ENCODE measurements around the gene ITGB1.
A peak's percentile ranks its signal among the peaks of the same experiment; 100 is the strongest.
"Not testable (repeated sequence)": the region's sequence is repeated elsewhere in the genome, so short reads cannot be mapped to it uniquely, and the experiment has no call there.

ITGB1 gene

GRCh38 chr10:32958085-32959005 is at the start of gene ITGB1:
Gene ITGB1, minus strand, starts transcription at chr10:32958230. Its CDS starts 22,672 bp downstream, at chr10:32935558.
- DNase-seq (ENCODE audit: low spot score), result peak; percentile 87

- no peak for DNase-seq (ENCODE audit: low spot score)
These were observed 48.4 kb upstream of the ITGB1 start for GRCh38 chr10:33006342-33006887.

- DNase-seq (ENCODE audit: low spot score), result peak; percentile 96
These were observed 47.6 kb upstream of the ITGB1 start for GRCh38 chr10:33005322-33006301.

GRCh38 chr10:33001908-33002492 is 44.0 kb upstream of the ITGB1 start:
- DNase-seq (ENCODE audit: low spot score), result no peak

- DNase-seq (ENCODE audit: low spot score), result not testable (repeated sequence)
These were observed 40.1 kb upstream of the ITGB1 start for GRCh38 chr10:32998060-32998581.

GRCh38 chr10:32995751-32996150 is 37.7 kb upstream of the ITGB1 start:
- DNase-seq (ENCODE audit: low spot score), result no peak

GRCh38 chr10:32995066-32995622 is 37.1 kb upstream of the ITGB1 start:
- no peak for DNase-seq (ENCODE audit: low spot score)

GRCh38 chr10:32994632-32995031 is 36.6 kb upstream of the ITGB1 start:
- DNase-seq (ENCODE audit: low spot score), result not testable (repeated sequence)

- not testable (repeated sequence) for DNase-seq (ENCODE audit: low spot score)
These were observed 34.3 kb upstream of the ITGB1 start for GRCh38 chr10:32992310-32992709.

- no peak for DNase-seq (ENCODE audit: low spot score)
These were observed 32.8 kb upstream of the ITGB1 start for GRCh38 chr10:32990811-32991210.

GRCh38 chr10:32988604-32989003 is 30.6 kb upstream of the ITGB1 start:
- no peak for DNase-seq (ENCODE audit: low spot score)

GRCh38 chr10:32987172-32987571 is 29.1 kb upstream of the ITGB1 start:
- DNase-seq (ENCODE audit: low spot score), result no peak

GRCh38 chr10:32985775-32986350 is 27.8 kb upstream of the ITGB1 start:
- DNase-seq (ENCODE audit: low spot score), result peak; percentile 88

- DNase-seq (ENCODE audit: low spot score), result no peak
These were observed 27.3 kb upstream of the ITGB1 start for GRCh38 chr10:32985341-32985764.

- DNase-seq (ENCODE audit: low spot score), result no peak
These were observed 26.1 kb upstream of the ITGB1 start for GRCh38 chr10:32984003-32984600.

GRCh38 chr10:32982911-32983909 is 25.2 kb upstream of the ITGB1 start:
- peak; percentile 86 for DNase-seq (ENCODE audit: low spot score)

- peak; percentile 55 for DNase-seq (ENCODE audit: low spot score)
These were observed 24.3 kb upstream of the ITGB1 start for GRCh38 chr10:32982293-32982709.

GRCh38 chr10:32981760-32982159 is 23.7 kb upstream of the ITGB1 start:
- peak; percentile 94 for DNase-seq (ENCODE audit: low spot score)

All from kidney capillary endothelial cell (primary cell).